GM08714 (cell line): Measurements from ENCODE around the gene TMEM91.

ENCODE experiments used
- H3K4me3 ChIP-seq: fragments of 200-500 bp; sonication (Bioruptor generic); 2 replicates; pipeline ENCODE4 v1.5.1; 2014; ENCODE audit warnings: mild to moderate bottlenecking, low read length, inconsistent platforms
- ZNF274 ChIP-seq: IDR thresholded peaks from 2 replicates; pipeline ENCODE4 v1.6.1; 2012; ENCODE audit warnings: mild to moderate bottlenecking, low read depth, low read length

The TMEM91 gene

GRCh38 chr19:41384351-41384750 is 8.0 kb downstream of the TMEM91 start:
- TF ChIP-seq ZNF274, result no peak
- no peak overlapping the region for H3K4me3 ChIP-seq

DNA sequence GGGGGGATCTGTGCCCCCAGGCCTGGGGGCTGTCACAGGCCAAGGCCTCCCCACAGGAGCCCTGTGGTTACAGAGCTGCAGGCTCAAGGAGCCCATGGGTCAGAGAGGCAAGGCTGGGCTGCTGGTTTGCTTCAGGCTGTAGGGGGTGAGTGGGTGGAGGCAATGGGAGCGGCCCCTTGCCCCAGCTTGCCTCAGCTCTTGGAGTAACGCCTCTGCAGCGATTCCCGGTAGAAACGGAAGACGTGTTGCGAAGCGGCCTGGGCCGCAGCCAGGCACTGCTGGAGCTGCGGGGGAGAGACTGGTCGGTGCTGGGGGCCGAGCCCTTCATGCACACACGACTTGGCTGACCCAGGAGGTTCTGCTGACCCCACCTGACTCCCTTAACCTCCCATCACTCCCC is 10.1 kb downstream of the TMEM91 start:
- no peak for TF ChIP-seq ZNF274
- H3K4me3 ChIP-seq, result no peak overlapping the region

GRCh38 chr19:41391618-41392017 is 15.3 kb downstream of the TMEM91 start:
- H3K4me3 ChIP-seq, result no peak overlapping the region
- TF ChIP-seq ZNF274, result no peak

GRCh38 chr19:41392775-41393174 is 16.4 kb downstream of the TMEM91 start:
- no peak overlapping the region for H3K4me3 ChIP-seq
- no peak for TF ChIP-seq ZNF274

GRCh38 chr19:41395355-41395754 is 19.0 kb downstream of the TMEM91 start:
- H3K4me3 ChIP-seq, result no peak overlapping the region

DNA sequence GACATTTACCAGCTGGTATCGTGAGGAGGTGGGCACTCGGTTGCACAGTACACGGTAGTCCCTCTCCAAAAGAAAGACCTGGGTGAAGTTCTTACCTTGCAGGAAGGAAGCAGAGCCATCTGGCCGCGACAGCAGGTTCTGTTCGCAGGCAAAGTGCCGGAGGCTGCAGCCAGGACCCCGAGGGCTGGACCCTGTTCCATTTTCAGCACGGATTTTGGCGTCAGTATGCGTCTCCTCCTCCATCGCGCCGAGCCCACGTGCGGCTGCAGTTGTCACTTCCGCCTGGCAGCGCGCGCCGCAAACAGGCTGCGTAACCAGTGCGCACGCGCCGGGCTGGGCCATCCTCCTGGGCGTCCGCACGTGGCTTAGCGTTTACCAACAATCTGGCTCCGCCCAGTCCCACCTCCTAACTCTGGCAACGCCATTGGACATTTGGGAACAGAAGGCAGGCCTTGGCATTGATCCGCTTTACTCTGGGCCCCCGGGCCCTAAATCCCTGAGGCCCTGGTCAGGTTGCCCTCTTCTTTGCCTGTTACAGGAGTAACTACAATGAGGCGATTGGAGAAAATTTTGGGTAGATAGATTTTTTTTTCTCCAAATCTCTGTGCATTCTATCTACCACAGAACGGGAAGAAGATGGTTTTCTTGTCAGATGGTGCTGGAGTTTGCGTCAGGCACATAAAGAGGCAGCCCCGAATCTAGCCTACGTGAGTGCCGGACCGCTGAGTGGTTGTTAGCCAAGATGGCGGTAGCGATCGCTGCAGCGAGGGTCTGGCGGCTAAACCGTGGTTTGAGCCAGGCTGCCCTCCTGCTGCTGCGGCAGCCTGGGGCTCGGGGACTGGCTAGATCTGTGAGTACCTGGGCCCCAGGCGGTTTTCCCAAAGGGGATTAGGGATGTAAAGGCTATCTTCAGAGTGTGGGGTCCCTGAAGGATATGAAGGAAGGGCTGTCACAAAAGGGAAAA is 21.0 kb downstream of the TMEM91 start, which contains the start of the genes BCKDHA and EXOSC5:
Gene BCKDHA, plus strand, starts transcription at position 733 of the 964 bp plus-strand sequence. Its CDS starts 10 bp downstream, at position 743.
Gene EXOSC5, minus strand, starts transcription at position 274 of the 964 bp plus-strand sequence. Its CDS starts 31 bp downstream, at position 243.
- no peak for TF ChIP-seq ZNF274
- H3K4me3 ChIP-seq, result peak within 1 kb of the TSS; percentile 99

More at GRCh38 chr19:41395355-41395754, 19.0 kb downstream of the TMEM91 start:
- no peak for TF ChIP-seq ZNF274

- TF ChIP-seq ZNF274, result no peak
- peak overlapping the region; percentile 99 for H3K4me3 ChIP-seq
Observed at GRCh38 chr19:41398050-41398418, 21.7 kb downstream of the TMEM91 start.

- TF ChIP-seq ZNF274, result no peak
- peak overlapping the region; percentile 99 for H3K4me3 ChIP-seq
Observed at GRCh38 chr19:41398598-41398997, 22.3 kb downstream of the TMEM91 start.

DNA sequence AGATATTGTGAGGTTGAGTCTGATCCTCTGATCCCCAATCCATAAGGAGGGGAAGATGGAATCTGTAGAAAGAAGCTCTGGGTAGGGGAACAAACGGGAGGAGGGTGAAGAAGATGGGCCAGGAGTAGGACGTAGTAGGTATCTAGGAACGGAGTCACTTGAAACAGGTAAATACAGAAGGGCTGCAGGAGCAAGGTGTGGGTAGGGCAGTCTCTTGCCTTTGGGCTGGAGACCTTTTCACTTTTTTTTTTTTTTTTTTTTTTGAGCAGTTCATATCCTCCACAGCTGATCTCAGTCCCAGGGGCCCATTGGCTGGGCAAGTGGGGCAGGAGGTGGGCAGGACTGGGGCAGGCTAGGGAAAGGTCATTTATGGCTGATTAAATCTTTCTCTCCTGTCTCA is 22.8 kb downstream of the TMEM91 start:
- peak overlapping the region; percentile 99; the same call in 1 of the 2 replicates for H3K4me3 ChIP-seq
- TF ChIP-seq ZNF274, result no peak

DNA sequence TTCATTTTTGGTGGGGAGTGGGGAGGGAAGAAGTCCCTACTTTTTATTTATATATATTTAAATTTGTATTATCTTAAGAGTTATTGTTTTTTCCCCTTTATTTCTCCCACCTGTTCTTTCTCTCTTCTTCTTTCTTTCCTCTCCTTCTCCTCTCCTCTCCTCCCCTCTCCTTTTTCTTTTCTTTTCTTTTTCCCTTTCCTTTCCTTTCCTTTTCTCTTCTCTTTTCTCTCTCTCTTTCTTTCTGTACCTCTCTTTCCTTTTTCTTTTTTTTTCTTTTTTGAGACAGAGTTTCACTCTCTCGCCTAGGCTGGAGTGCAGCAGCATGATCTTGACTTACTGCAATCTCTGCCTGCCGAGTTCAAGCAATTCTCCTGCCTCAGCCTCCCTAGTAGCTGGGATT is 23.2 kb downstream of the TMEM91 start:
- no peak for TF ChIP-seq ZNF274
- H3K4me3 ChIP-seq, result no peak overlapping the region

DNA sequence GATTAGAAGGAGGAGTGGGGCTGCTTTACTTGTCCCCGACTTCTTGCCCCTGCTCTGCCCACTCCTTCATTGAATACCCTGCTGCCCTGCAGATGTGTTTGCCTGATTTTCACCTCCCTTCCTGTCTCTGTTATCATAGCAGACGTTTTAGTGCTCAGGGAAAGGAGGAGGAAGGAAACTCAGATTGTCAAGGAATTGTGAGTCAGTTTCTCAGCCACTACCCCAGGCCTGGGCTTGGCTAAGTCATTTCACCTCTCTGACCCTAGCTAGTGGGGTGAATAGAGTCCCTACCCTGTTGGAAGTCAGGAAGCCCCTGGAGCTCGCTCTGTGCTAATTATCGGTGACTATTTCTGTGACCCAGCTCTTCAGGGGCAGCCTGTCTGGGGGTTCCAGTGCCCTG is 25.1 kb downstream of the TMEM91 start:
- no peak overlapping the region for H3K4me3 ChIP-seq
- no peak for TF ChIP-seq ZNF274

GRCh38 chr19:41402010-41402409 is 25.7 kb downstream of the TMEM91 start:
- no peak for TF ChIP-seq ZNF274
- H3K4me3 ChIP-seq, result no peak overlapping the region

- no peak for TF ChIP-seq ZNF274
- H3K4me3 ChIP-seq, result no peak overlapping the region
Observed at GRCh38 chr19:41403181-41403970, 27.0 kb downstream of the TMEM91 start.

- no peak overlapping the region for H3K4me3 ChIP-seq
- TF ChIP-seq ZNF274, result no peak
Observed at GRCh38 chr19:41405776-41406175, 29.4 kb downstream of the TMEM91 start.
